ENCODE measurements around the gene SSRP1.
"Not testable (repeated sequence)": the region's sequence is repeated elsewhere in the genome, so short reads cannot be mapped to it uniquely, and the experiment has no call there.

SSRP1 gene

GRCh38 chr11:57299150-57299737 lies 36.4 kb downstream of the SSRP1 start:
- no peak for DNase-seq (ENCODE audit: low read depth)

GRCh38 chr11:57297221-57297620 lies 38.5 kb downstream of the SSRP1 start:
- DNase-seq (ENCODE audit: low read depth): no peak

- not testable (repeated sequence) for DNase-seq (ENCODE audit: low read depth)
Measured at GRCh38 chr11:57296205-57296604, 39.5 kb downstream of the SSRP1 start.

GRCh38 chr11:57294225-57295131 lies 41.2 kb downstream of the SSRP1 start:
- no peak for DNase-seq (ENCODE audit: low read depth)

- peak; percentile 77 for DNase-seq (ENCODE audit: low read depth)
Measured at GRCh38 chr11:57290288-57290687, 45.4 kb downstream of the SSRP1 start.

GRCh38 chr11:57288771-57289579 lies 46.7 kb downstream of the SSRP1 start:
- DNase-seq (ENCODE audit: low read depth): peak; percentile 94

GRCh38 chr11:57287884-57288283 lies 47.8 kb downstream of the SSRP1 start:
- DNase-seq (ENCODE audit: low read depth): no peak

GRCh38 chr11:57283231-57283990 lies 52.3 kb downstream of the SSRP1 start:
- DNase-seq (ENCODE audit: low read depth): no peak

GRCh38 chr11:57281546-57281945 lies 54.1 kb downstream of the SSRP1 start:
- not testable (repeated sequence) for DNase-seq (ENCODE audit: low read depth)

- DNase-seq (ENCODE audit: low read depth): no peak
Measured at GRCh38 chr11:57279116-57279515, 56.6 kb downstream of the SSRP1 start.

- DNase-seq (ENCODE audit: low read depth): no peak
Measured at GRCh38 chr11:57278721-57279095, 57.0 kb downstream of the SSRP1 start.

- peak; percentile 84 for DNase-seq (ENCODE audit: low read depth)
Measured at GRCh38 chr11:57277845-57278720, 57.6 kb downstream of the SSRP1 start.

GRCh38 chr11:57276971-57277675 lies 58.6 kb downstream of the SSRP1 start:
- no peak for DNase-seq (ENCODE audit: low read depth)

GRCh38 chr11:57276169-57276970 lies 59.3 kb downstream of the SSRP1 start:
- DNase-seq (ENCODE audit: low read depth): no peak

All from ELR (cell line).